IMR-90 (cell line): ENCODE measurements around the gene LAMB1. TPM values are rescaled to one million over a fixed set of nuclear protein-coding genes. Genes with fewer than 3 reads are reported as not detected.

ENCODE experiments used
- ATAC-seq: fragments of 200-7000 bp; cut with Tn5 transposase; 2 replicates; pipeline ENCODE4 v1.9.1; 2020; ENCODE audit warnings: low read depth, mild to moderate bottlenecking, moderate library complexity
- BruUV-seq: library from RNA; stranded (reverse); fragments of 400-500 nt; replicated peaks from 2 replicates; lab custom pipeline; 2021; lab: Mats Ljungman, UMichigan
- CTCF ChIA-PET: fragments of 300-600 bp; formaldehyde crosslinking; extraction: SDS; loops from one replicate; lab custom pipeline; 2021; ENCODE audit warnings: antibody characterized with exemption; lab: Yijun Ruan, JAX
- POLR2A ChIA-PET: fragments of 300-600 bp; sonication (Branson Sonifier 250); formaldehyde crosslinking; loops from one replicate; lab custom pipeline; 2022; ENCODE audit warnings: antibody characterized with exemption; ENCODE audit not compliant: unreplicated experiment; lab: Charles Lee
- DNase-seq: peaks from one replicate; pipeline ENCODE4 v3.0.0; 2013
- H2AFZ ChIP-seq: replicated peaks from 2 replicates; pipeline ENCODE3; 2013; ENCODE audit warnings: low read length, mild to moderate bottlenecking; ENCODE audit not compliant: poor library complexity
- H2AK5ac ChIP-seq: 2 replicates; pipeline ENCODE4 v1.6.1; 2013; ENCODE audit warnings: low read depth, low read length, inconsistent platforms
- H2AK9ac ChIP-seq: replicated peaks from 2 replicates; pipeline ENCODE3; 2013; ENCODE audit warnings: mild to moderate bottlenecking, low read depth, low read length, moderate library complexity; ENCODE audit not compliant: poor library complexity
- H2BK120ac ChIP-seq: 2 replicates; pipeline ENCODE4 v1.6.1; 2013; ENCODE audit warnings: low read depth, low read length, inconsistent platforms
- H2BK15ac ChIP-seq: 3 replicates; pipeline ENCODE4 v1.6.1; 2013; ENCODE audit warnings: low read depth, low read length, inconsistent platforms
- H2BK20ac ChIP-seq: 2 replicates; pipeline ENCODE4 v1.6.1; 2013; ENCODE audit warnings: low read depth, mild to moderate bottlenecking, inconsistent platforms, low read length, moderate library complexity
- H2BK5ac ChIP-seq: 2 replicates; pipeline ENCODE4 v1.6.1; 2013; ENCODE audit warnings: mild to moderate bottlenecking, low read depth, low read length, inconsistent platforms; ENCODE audit not compliant: poor library complexity, severe bottlenecking
- H3K14ac ChIP-seq: replicated peaks from 2 replicates; pipeline ENCODE4 v1.6.1; 2013; ENCODE audit warnings: low read depth, low read length, inconsistent platforms
- H3K18ac ChIP-seq: 2 replicates; pipeline ENCODE4 v1.6.1; 2013; ENCODE audit warnings: low read depth, low read length, control low read depth
- H3K23ac ChIP-seq: 2 replicates; pipeline ENCODE4 v1.6.1; 2013; ENCODE audit warnings: low read depth, low read length, inconsistent platforms
- H3K27ac ChIP-seq: 2 replicates; pipeline ENCODE4 v1.5.1; 2013; ENCODE audit warnings: mild to moderate bottlenecking, control low read depth, low read length; ENCODE audit not compliant: insufficient read depth
- H3K27me3 ChIP-seq: 2 replicates; pipeline ENCODE4 v1.6.1; 2013; ENCODE audit warnings: low read length; ENCODE audit not compliant: control insufficient read depth, insufficient read depth
- H3K36me3 ChIP-seq: 2 replicates; pipeline ENCODE4 v1.6.1; 2013; ENCODE audit warnings: low read length, mixed read lengths; ENCODE audit not compliant: control insufficient read depth, insufficient read depth
- H3K4ac ChIP-seq: 2 replicates; pipeline ENCODE4 v1.6.1; 2013; ENCODE audit warnings: low read depth, low read length, inconsistent platforms
- H3K4me1 ChIP-seq: 2 replicates; pipeline ENCODE4 v1.6.1; 2013; ENCODE audit warnings: low read length, mixed read lengths; ENCODE audit not compliant: control insufficient read depth, insufficient read depth
- H3K4me2 ChIP-seq: 2 replicates; pipeline ENCODE4 v1.6.1; 2013; ENCODE audit warnings: low read depth, mild to moderate bottlenecking, control low read depth, low read length, moderate library complexity
- H3K4me3 ChIP-seq: 2 replicates; pipeline ENCODE4 v1.5.1; 2013; ENCODE audit warnings: low read depth, mild to moderate bottlenecking, control low read depth, low read length, moderate library complexity; ENCODE audit not compliant: insufficient read depth
- H3K56ac ChIP-seq: 2 replicates; pipeline ENCODE4 v1.6.1; 2013; ENCODE audit warnings: low read length, inconsistent platforms; ENCODE audit not compliant: insufficient read depth; ENCODE audit errors: extremely low read depth
- H3K79me1 ChIP-seq, 2 experiments: 2 replicates each; pipeline ENCODE4 v1.6.1; 2013; ENCODE audit warnings: low read length in 2 of 2, inconsistent platforms in 1 of 2, low read depth in 1 of 2
- H3K9ac ChIP-seq: 2 replicates; pipeline ENCODE4 v1.6.1; 2013; ENCODE audit warnings: low read depth, low read length, control low read depth
- H3K9me1 ChIP-seq: 2 replicates; pipeline ENCODE4 v1.6.1; 2013; ENCODE audit warnings: low read length, inconsistent platforms; ENCODE audit not compliant: insufficient read depth
- H3K9me3 ChIP-seq: 2 replicates; pipeline ENCODE4 v1.6.1; 2013; ENCODE audit warnings: low read length; ENCODE audit not compliant: control insufficient read depth, insufficient read depth
- H4K20me1 ChIP-seq: 2 replicates; pipeline ENCODE4 v1.6.1; 2013; ENCODE audit warnings: low read length, inconsistent platforms; ENCODE audit not compliant: insufficient read depth
- H4K5ac ChIP-seq: 2 replicates; pipeline ENCODE4 v1.6.1; 2013; ENCODE audit warnings: mild to moderate bottlenecking, low read depth, low read length, control low read depth
- H4K8ac ChIP-seq, 2 experiments: 2 replicates each; pipeline ENCODE4 v1.6.1; 2013; ENCODE audit warnings: low read depth in 2 of 2, low read length in 2 of 2, control low read depth in 1 of 2, inconsistent platforms in 1 of 2
- H4K91ac ChIP-seq: 2 replicates; pipeline ENCODE4 v1.6.1; 2013; ENCODE audit warnings: low read depth, low read length, inconsistent platforms; ENCODE audit not compliant: insufficient read depth
- BHLHE40 ChIP-seq: fragments of 150-350 bp; IDR thresholded peaks from 2 replicates; pipeline ENCODE4 v1.6.1; 2016; ENCODE audit warnings: mild to moderate bottlenecking, low read depth, low read length
- CEBPB ChIP-seq: IDR thresholded peaks from 2 replicates; pipeline ENCODE4 v1.6.1; 2012; ENCODE audit warnings: low read depth, low read length, improper control_type of control experiment
- CTCF ChIP-seq: conservative IDR thresholded peaks from 2 replicates; pipeline ENCODE4 v1.5.1; 2012; ENCODE audit warnings: mild to moderate bottlenecking, low read depth, low read length, improper control_type of control experiment
- ELK1 ChIP-seq: fragments of 150-350 bp; IDR thresholded peaks from 2 replicates; pipeline ENCODE4 v1.6.1; 2016; ENCODE audit warnings: low read depth, mild to moderate bottlenecking, low read length, moderate library complexity, borderline replicate concordance
- MAFK ChIP-seq: IDR thresholded peaks from 2 replicates; pipeline ENCODE4 v1.6.1; 2012; ENCODE audit warnings: low read depth, low read length, improper control_type of control experiment
- NFE2L2 ChIP-seq: fragments of 150-350 bp; IDR thresholded peaks from 2 replicates; pipeline ENCODE4 v1.6.1; 2016; ENCODE audit warnings: low read depth, mild to moderate bottlenecking, low read length
- RFX5 ChIP-seq: IDR thresholded peaks from 2 replicates; pipeline ENCODE4 v1.8.0; 2012; ENCODE audit warnings: low read depth, mild to moderate bottlenecking, low read length, moderate library complexity
- SMC3 ChIP-seq: fragments of 150-350 bp; IDR thresholded peaks from 2 replicates; pipeline ENCODE4 v1.6.1; 2016; ENCODE audit warnings: low read depth, mild to moderate bottlenecking, antibody characterized with exemption, low read length, moderate library complexity
- WGBS, 2 experiments: methylation state at CpG; one replicate each; pipeline versions ENCODE4 v1.1.5 to v1.1.7; 2013; ENCODE audit warnings: missing lambda C conversion rate in 2 of 2; ENCODE audit not compliant: insufficient read length in 1 of 2; ENCODE audit errors: extremely low coverage in 2 of 2; 5-methylcytosine and 5-hydroxymethylcytosine counted together
- dilution Hi-C: fragments of 300-500 bp; cut with HindIII; formaldehyde crosslinking; loops from one replicate; pipeline ENCODE4 v1.14.3; 2018; ENCODE audit warnings: low sequenced_read_pairs; ENCODE audit not compliant: unreplicated experiment
- in situ Hi-C: fragments of 300-500 bp; cut with MboI; formaldehyde crosslinking; loops from 3 replicates; pipeline ENCODE4 v1.14.3; 2019; ENCODE audit warnings: low sequenced_read_pairs, inconsistent platforms, mixed read lengths
- intact Hi-C: fragments of 100-400 bp; cut with micrococcal nuclease; formaldehyde crosslinking; loops from 2 replicates; pipeline ENCODE4 v1.10.0; 2022
- polyA plus RNA-seq, 3 experiments: library from polyadenylated mRNA; depleted of rRNA; stranded (reverse); fragments of >200 nt; gene quantifications; 2 replicates each; pipeline ENCODE4 v1.2.3, GENCODE V29; 2012; ENCODE audit warnings: low replicate concordance in 1 of 3
- total RNA-seq: library from RNA; depleted of rRNA; stranded (reverse); fragments of >200 nt; gene quantifications from 2 replicates; pipeline ENCODE4 v1.2.3, GENCODE V29; 2012
- TF ChIP-seq, protein P1 (sequence below): fragments of 150-350 bp; IDR thresholded peaks from 2 replicates; pipeline ENCODE4 v1.6.1; 2017; ENCODE audit warnings: mild to moderate bottlenecking, antibody characterized with exemption, low read length, low read depth

LAMB1 gene
- total and polyA plus RNA-seq, 2 of the 4 experiments (the other 2 are of a cell fraction): 114 to 117 TPM

GRCh38 chr7:108037741-108038140 is 34.8 kb upstream of the LAMB1 start:
- H3K18ac ChIP-seq: no peak overlapping the region
- no peak overlapping the region for H2BK20ac ChIP-seq
- DNase-seq (no peak), ATAC-seq (no peak)
- no peak overlapping the region for H3K4me2 ChIP-seq
- H2AFZ ChIP-seq: no peak overlapping the region
- H2AK9ac ChIP-seq: no peak overlapping the region
- H3K23ac ChIP-seq: no peak overlapping the region
- H3K4me3 ChIP-seq: no peak overlapping the region
- WGBS, 2 experiments: no CpG with 5 or more reads among the region's 1 CpG
- no peaks in the 10 kb centered on the region for H4K20me1 ChIP-seq
- no peak overlapping the region for H4K8ac ChIP-seq
- no peaks in the 10 kb centered on the region for H3K79me1 ChIP-seq
- H2BK120ac ChIP-seq: no peak overlapping the region
- POLR2A ChIA-PET: no interaction called here
- no peak overlapping the region for H3K9ac ChIP-seq
- H3K4ac ChIP-seq: no peak overlapping the region
- no peak overlapping the region for H3K14ac ChIP-seq
- no peak overlapping the region for H3K56ac ChIP-seq
- in situ Hi-C loops: no loop called here
- no TSS peak for BruUV-seq
- no peak overlapping the region for H2BK15ac ChIP-seq
- no peak overlapping the region for H2AK5ac ChIP-seq
- H4K91ac ChIP-seq: no peak overlapping the region
- H3K27me3 ChIP-seq: no peaks in the 10 kb centered on the region
- TF ChIP-seq CEBPB (no peak), CTCF (no peak), RFX5 (no peak), MAFK (no peak), BHLHE40 (no peak), SMC3 (no peak), NFE2L2 (no peak), ELK1 (no peak)
- TF ChIP-seq, protein P1, sequence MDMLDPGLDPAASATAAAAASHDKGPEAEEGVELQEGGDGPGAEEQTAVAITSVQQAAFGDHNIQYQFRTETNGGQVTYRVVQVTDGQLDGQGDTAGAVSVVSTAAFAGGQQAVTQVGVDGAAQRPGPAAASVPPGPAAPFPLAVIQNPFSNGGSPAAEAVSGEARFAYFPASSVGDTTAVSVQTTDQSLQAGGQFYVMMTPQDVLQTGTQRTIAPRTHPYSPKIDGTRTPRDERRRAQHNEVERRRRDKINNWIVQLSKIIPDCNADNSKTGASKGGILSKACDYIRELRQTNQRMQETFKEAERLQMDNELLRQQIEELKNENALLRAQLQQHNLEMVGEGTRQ: no peak
- 0 out of 2 replicates have a peak, but pooled peaks cover 3% of the 10 kb centered on the region for H3K9me1 ChIP-seq
- H3K36me3 ChIP-seq: no peaks in the 10 kb centered on the region
- H3K9me3 ChIP-seq: no peaks in the 10 kb centered on the region
- dilution Hi-C loops: no loop called here
- no peak overlapping the region for H3K27ac ChIP-seq
- intact Hi-C loops: no loop called here
- H3K4me1 ChIP-seq: peaks cover 3% of the 10 kb centered on the region; the same call in 1 of the 2 replicates
- CTCF ChIA-PET: no interaction called here
- no peak overlapping the region for H2BK5ac ChIP-seq
- no peak overlapping the region for H4K5ac ChIP-seq
